ENCODE results near the gene TBX21.

DNA sequence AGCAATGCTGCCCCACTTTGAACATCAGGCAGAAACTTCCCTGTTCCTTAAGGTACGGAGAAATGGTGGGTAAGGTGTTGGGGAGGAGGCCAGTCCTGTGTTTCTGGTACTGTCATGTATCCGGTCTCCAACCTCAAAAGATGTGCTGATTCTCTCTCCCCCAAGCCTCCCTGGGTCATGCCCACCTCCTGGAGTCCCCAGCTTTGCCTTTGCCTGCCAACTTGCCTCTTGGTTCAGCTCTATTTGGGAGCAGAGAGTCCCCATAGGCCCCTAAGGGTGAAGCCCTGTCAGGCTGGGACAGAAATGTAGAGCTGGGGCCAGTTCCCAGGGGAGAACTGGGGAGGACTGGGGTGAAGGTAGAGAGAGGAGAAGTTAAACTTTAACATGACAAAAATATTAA is 1.6 kb upstream of the TBX21 start:
- TF ChIP-seq POLR2AphosphoS5 (IDR thresholded peaks at IDR 0.05; ENCODE audit: low read depth, low read length) = no peak
- TF ChIP-seq POLR2A (IDR thresholded peaks at IDR 0.05; ENCODE audit: low read depth, low read length) = no peak
- TF ChIP-seq SPI1 (IDR thresholded peaks at IDR 0.05; ENCODE audit: low read depth, low read length) = no peak
- TF ChIP-seq TAF1 (IDR thresholded peaks at IDR 0.05; ENCODE audit: low read depth, low read length) = no peak
- no peak for TF ChIP-seq PAX5 (IDR thresholded peaks at IDR 0.05; ENCODE audit: insufficient read depth, low read length, severe bottlenecking)
- no peak for TF ChIP-seq POU2F2 (IDR thresholded peaks at IDR 0.05; ENCODE audit: low read depth, low read length)
